ENCODE measurements around the gene EDDM3A.
"Not testable (repeated sequence)": the region's sequence is repeated elsewhere in the genome, so short reads cannot be mapped to it uniquely, and the experiment has no call there.

The EDDM3A gene, protein sequence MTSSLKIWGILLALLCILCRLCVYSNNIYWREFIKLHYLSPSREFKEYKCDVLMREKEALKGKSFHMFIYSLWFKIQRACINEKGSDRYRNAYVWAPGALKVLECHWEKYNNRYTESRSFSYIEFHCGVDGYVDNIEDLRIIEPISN

DNA sequence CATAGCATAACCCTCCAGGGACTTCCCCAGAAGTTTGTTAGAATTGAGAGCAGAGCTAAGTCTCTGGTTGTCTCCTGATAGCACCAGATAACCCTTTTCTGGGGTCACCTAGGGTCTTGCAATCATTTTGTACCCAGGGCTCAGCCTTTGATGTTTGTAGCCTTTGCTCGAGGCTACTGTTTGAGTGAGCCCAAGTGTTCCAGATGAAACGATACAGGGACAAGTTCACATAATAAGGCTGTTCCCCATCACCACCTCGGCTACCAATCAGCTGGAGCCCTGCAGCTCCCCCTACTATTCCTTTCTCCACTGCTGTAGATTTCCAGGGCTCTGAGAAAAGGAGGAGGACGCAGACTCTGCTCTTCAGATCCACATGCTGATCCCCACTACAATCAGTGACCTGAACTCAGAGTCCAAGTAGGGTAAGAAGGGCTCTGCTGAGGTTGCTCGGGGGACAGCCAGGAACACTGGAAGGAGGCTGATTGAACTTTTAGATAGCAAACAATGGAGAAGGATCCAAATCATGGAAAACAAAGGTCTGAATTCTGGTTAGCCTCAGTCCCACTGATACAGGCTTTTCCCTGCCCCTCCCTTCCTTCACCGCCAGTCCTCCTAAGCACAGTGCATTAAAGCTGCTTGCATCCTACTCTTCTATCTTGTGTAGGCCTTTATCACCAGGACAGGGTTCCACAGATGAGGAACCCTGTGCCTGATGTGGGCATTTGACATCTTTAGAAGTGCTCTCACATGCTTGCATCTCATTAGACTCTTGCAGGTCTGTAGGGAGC, at the start of gene EDDM3A:
EDDM3A (plus strand) TSS at position 317 of the 788 bp plus-strand sequence. CDS start 1,694 bp downstream, outside the sequence.
- no peak for DNase-seq

- DNase-seq: no peak
Observed at GRCh38 chr14:20696764-20697163, 48.9 kb upstream of the EDDM3A start.

- no peak for DNase-seq
Observed at GRCh38 chr14:20697273-20698017, 48.2 kb upstream of the EDDM3A start.

- no peak for DNase-seq
Observed at GRCh38 chr14:20698018-20698329, 47.7 kb upstream of the EDDM3A start.

- no peak for DNase-seq
Observed at GRCh38 chr14:20698934-20699333, 46.8 kb upstream of the EDDM3A start.

GRCh38 chr14:20699931-20700330, 45.8 kb upstream of the EDDM3A start:
- no peak for DNase-seq

- DNase-seq: not testable (repeated sequence)
Observed at GRCh38 chr14:20700965-20701364, 44.7 kb upstream of the EDDM3A start.

- DNase-seq: no peak
Observed at GRCh38 chr14:20706657-20707355, 38.9 kb upstream of the EDDM3A start.

DNA sequence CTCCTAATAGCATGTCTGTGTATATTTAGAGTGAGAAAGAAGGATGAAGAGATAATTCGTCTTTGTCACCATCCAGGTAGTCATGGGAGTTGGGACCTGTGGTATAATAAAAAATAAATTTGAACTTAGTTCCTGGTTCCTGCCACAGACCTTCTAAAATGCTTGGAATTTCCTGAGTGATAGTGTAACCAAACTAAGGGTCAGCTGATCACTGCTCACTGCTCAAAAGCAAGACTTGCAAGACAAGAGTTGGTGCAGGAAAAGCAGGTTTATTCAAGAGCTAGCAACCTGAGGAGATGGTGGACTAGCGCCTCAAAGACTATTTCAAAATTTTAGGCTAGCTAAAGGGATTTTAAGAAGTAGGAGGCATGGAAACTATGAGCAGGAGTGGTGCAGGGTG, 38.1 kb upstream of the EDDM3A start:
- no peak for DNase-seq

DNA sequence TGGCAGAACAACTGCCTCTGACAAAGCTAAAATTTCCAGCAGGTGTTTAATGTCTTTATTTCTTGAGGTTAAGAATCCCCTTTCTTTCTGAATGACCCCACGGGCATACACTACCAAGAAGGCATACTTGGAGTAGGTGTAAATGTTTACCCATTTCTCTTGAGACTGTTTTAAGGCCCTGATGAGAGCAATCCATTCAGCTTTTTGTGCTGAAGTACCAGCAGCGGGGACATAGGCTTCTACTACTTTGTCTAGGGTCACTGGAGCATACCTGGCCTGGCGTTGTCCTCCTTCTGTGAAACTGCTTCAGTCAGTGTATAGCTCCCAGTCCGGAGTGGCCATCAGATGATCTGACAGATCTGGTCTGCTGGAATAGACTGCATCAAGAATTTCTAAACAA, 34.4 kb upstream of the EDDM3A start:
- DNase-seq: no peak

DNA sequence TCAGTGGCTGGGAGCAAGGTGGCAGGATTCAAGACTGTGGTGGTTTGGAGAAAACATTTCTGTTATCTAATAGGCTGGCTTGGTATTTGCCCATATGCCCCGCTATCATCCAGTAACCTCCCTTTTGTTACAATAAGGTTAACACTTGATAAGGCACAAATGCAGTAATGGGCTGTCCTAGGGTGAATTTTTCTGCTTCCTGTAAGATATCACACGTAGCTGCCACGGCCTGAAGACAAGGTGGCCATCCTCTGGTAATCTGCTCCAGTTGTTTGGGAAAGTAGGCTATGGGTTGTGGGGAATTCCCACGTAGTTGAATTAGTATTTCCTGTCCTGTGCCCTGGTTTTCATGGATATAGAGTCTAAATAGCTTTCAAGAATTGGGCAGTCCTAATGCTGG, 34.0 kb upstream of the EDDM3A start:
- no peak for DNase-seq

DNA sequence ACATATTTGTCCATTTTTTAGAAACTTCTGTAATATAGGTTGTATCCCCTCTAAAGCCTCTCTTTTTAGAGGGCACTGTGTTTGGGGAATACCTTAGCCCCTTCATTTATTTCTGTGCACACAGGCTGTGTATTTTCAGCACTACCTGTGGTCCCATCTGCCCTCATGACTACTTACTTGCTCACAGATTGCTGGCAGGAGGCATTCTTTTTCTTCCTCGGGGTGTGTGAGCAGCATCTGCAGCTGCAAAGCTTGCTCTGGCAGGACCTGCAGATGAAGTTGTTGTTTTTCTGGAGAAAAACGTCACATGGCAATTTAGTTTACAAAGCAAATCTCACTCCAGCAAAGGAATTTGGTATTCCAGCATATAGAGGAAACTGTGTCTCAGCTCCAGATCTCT, 32.8 kb upstream of the EDDM3A start:
- no peak for DNase-seq

DNA sequence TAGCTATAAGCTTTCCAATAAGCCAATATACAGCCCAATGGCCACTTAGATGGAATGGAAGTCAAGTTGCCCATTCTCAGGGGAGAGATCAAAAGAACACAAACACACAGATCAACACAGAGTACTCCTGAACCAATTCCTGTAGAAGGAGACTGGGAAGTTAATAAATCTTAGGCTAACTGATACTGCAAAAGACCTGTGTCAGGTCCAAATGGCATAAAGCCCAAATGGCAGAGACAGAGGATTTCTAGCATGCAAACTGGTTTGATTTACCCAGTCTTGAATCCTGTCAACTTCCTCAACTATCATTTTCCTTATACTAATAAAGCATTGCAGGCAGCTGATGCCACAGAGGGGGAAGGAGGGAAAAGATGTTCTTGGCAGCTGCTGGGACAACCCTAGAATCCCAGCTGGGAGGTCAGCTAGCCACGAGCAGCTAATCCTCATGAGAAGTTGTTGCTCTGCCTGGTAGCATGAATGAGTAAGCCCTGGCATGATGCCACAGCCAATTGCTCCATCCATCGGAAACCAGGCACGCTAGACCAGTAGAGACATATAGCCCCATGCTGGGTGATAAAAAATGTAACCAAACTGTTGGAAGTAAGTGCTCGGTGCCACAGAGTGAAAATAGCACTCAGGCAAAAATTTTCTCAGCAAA, 31.0 kb upstream of the EDDM3A start:
- no peak for DNase-seq

- no peak for DNase-seq
Observed at GRCh38 chr14:20719777-20720176, 25.9 kb upstream of the EDDM3A start.

DNA sequence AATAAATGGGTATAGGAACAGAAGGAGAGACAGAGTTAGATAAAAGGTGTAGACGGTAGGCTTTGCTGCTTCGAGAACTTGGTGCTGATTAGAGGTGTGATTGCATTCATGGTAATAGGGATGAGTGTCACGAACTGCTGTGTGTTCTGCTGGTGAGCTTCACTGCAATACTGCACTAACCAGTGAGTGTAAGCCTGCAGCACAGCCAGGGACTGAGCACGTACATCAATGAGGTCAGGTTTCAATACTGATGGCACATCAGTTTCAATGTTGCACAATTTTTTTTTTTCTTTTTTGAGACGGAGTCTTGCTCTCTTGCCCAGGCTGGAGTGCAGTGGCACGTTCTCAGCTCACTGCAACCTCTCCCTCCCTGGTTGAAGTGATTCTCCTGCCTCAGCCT, 24.9 kb upstream of the EDDM3A start:
- DNase-seq: no peak

DNA sequence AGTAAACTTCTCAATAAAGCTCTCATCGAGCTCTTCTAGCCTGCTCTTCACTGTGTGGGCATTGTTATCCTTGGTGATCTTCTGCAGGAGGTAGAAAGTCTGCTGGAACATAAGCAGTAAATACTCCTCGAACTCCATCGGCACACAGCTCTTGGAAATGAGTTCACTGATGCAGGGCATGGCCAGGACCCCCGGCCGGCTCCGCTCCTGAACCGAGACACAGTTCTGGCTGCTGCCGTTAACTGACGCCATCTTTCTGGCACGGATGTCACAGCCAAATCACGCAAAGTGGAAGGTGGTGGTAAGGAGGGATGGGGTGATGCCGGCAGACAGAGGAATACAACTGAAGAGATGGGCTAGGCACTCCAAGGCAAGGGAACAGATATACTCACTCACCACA, 23.7 kb upstream of the EDDM3A start:
- no peak for DNase-seq

- no peak for DNase-seq
Observed at GRCh38 chr14:20723488-20723887, 22.2 kb upstream of the EDDM3A start.

DNA sequence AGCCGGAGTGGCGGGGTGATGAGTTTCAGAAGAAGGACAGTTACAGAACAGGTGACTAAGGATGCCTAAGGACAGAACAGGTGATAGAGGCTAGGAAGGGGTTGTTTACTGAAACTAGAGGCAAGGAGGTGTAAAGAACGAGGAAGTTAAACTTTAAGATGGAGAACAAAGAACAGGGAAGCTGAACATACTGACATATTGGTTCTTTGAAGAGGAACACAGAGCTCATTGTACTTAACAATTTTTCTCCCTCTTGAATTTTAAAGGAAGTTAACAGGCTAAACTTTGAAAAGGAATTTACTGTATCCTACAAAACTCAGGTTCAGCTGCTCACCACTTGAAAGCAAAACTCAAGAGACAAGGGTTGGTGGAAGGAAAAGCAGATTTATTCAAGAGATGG, 19.6 kb upstream of the EDDM3A start:
- not testable (repeated sequence) for DNase-seq

GRCh38 chr14:20726531-20726930, 19.2 kb upstream of the EDDM3A start:
- DNase-seq: no peak

GRCh38 chr14:20730891-20731290, 14.8 kb upstream of the EDDM3A start:
- DNase-seq: no peak

DNA sequence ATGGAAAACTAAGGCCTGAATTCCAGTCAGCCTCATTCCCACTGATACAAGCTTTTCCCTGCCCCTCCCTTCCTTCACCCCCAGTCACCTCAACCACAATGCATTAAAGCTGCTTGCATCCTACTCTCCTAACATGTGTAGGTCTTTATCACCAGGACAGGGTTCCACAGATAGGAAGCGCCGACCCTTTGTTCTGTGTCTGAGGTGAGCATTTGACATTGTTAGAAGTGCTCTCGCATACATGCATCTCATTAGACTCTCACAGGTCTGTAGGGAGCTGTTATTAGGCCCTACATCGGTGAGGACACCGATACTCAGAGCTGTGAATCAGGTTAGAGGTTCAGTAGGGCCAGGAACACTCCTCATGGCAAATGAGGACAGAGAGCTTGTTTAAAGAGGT, 13.2 kb upstream of the EDDM3A start:
- DNase-seq: no peak

GRCh38 chr14:20732979-20733635, 12.6 kb upstream of the EDDM3A start:
- DNase-seq: no peak

All from DMS 273 treated with DMSO at 0.1 percent for 48 hours (cell line).